ENCODE data around the gene SPTBN5. TPM values are rescaled to one million over a fixed set of nuclear protein-coding genes. Genes with fewer than 3 reads are reported as not detected.

SPTBN5 gene
- total RNA-seq, 4 donors from 2014 or later, result 1.3 to 3.3 (median 2.0) TPM

DNA sequence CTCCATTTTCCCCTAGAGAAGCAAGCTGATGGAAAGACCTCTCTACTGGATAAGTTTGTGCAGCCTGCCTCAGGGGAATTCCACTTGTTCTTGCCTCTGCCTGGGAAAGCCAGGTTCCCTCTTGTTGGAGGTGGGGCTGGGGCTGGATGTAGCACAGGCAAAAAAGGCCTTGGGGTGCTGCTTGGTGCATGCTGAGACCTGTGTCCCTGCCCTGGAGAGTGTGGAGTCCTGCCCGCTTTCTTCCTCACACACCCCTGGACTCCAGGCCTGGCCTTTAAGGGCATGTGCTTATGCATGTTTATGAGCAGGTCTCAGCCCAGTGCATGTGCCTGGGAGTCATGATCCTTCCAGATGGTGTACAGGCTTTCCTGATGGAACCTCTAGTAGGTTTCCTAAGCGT lies 89.5 kb downstream of the SPTBN5 start:
- no peak overlapping the region for H3K4me3 ChIP-seq (ENCODE audit: low read depth, poor library complexity, severe bottlenecking)
- TF ChIP-seq, protein P1, sequence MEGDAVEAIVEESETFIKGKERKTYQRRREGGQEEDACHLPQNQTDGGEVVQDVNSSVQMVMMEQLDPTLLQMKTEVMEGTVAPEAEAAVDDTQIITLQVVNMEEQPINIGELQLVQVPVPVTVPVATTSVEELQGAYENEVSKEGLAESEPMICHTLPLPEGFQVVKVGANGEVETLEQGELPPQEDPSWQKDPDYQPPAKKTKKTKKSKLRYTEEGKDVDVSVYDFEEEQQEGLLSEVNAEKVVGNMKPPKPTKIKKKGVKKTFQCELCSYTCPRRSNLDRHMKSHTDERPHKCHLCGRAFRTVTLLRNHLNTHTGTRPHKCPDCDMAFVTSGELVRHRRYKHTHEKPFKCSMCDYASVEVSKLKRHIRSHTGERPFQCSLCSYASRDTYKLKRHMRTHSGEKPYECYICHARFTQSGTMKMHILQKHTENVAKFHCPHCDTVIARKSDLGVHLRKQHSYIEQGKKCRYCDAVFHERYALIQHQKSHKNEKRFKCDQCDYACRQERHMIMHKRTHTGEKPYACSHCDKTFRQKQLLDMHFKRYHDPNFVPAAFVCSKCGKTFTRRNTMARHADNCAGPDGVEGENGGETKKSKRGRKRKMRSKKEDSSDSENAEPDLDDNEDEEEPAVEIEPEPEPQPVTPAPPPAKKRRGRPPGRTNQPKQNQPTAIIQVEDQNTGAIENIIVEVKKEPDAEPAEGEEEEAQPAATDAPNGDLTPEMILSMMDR (IDR thresholded peaks at IDR 0.05), result no peak
- no peak for TF ChIP-seq POLR2A (IDR thresholded peaks at IDR 0.05)
- intact Hi-C loops (cut with DNase I; ENCODE audit: low total_unique reads), result no loop called here
- 47 to 67% methylated on average over 2 of the region's 2 CpGs for WGBS, 2 donors
- DNase-seq (ENCODE audit: low spot score in 2 of 2), result peak in 1 of 2 donors; percentile 74

DNA sequence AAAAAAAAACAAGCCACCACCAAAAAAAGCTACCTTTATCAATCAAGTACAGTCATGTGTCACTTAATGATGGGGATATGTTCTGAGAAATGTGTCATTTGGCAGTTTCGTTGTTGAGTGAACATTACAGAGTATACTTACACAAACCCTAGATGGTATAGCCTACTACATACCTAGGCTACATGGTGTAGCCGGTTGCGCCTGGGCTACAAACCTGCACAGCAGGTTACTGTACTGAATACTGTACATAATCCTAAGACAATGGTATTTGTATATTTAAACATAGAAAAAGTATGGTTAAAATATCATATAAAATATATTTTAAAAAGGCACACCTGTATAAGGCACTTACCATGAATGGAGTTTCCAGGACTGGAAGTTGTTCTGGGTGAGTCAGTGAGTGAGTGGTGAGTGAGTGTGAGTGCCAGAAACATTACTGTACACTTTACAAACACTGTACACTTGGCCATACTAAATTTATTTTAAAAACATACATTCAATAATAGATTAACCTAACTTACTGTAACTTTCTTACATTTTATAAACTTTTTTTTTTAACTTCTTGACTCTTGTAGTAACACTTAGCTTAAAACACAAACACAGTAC lies 91.9 kb downstream of the SPTBN5 start:
- no peak for TF ChIP-seq POLR2A (IDR thresholded peaks at IDR 0.05)
- TF ChIP-seq, protein P1 (IDR thresholded peaks at IDR 0.05), result no peak
- no peak for DNase-seq (ENCODE audit: low spot score in 2 of 2)
- 67 to 69% methylated on average over 3 of the region's 3 CpGs for WGBS, 2 donors
- intact Hi-C loops (cut with DNase I; ENCODE audit: low total_unique reads), result no loop called here
- H3K4me3 ChIP-seq (ENCODE audit: low read depth, poor library complexity, severe bottlenecking), result no peak overlapping the region

DNA sequence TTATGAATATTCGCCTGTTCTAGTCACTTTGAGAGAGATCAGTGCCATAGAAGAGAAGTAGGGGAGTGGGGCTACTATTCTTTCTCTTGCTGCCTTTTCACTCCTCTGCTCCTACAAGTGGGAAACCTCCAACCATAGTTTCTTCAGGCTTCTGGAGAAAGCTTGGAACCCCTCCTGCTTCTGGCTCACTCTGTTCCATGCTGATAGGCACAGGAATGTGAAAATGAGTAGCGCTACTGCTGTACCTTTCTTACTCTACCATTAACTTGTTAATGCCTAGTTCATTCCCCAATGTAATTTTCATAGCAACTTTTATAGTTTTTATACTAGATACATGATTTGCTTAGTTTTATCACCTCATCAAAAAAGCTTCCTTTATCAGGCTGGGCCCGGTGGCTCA lies 92.7 kb downstream of the SPTBN5 start:
- intact Hi-C loops (cut with DNase I; ENCODE audit: low total_unique reads), result no loop called here
- DNase-seq (ENCODE audit: low spot score in 2 of 2), result no peak
- 69 to 77% methylated on average over 3 of the region's 3 CpGs for WGBS, 2 donors
- TF ChIP-seq, protein P1 (IDR thresholded peaks at IDR 0.05), result no peak
- no peak for TF ChIP-seq POLR2A (IDR thresholded peaks at IDR 0.05)
- no peak overlapping the region for H3K4me3 ChIP-seq (ENCODE audit: low read depth, poor library complexity, severe bottlenecking)

DNA sequence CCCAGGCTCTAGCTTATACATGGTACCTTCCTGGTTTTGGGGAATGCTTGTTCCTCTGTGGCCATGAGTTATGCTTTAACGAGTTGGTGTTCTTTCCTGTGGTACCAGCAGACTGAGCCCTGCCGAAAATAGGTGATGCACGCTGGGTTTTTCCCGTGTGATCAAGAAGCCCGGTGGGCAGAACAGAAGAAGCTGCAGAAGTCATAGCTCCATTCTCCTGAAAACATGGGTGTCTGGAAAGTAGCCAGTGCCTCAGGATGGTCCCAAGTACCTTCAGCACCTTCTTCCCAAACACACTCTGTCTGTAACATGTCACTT lies 94.4 kb downstream of the SPTBN5 start:
- TF ChIP-seq POLR2A (IDR thresholded peaks at IDR 0.05), result no peak
- TF ChIP-seq, protein P1 (IDR thresholded peaks at IDR 0.05), result no peak
- no peak overlapping the region for H3K4me3 ChIP-seq (ENCODE audit: low read depth, poor library complexity, severe bottlenecking)
- no peak for DNase-seq (ENCODE audit: low spot score in 2 of 2)
- intact Hi-C loops (cut with DNase I; ENCODE audit: low total_unique reads), result no loop called here
- 54 to 74% methylated on average over 5 of the region's 5 CpGs for WGBS, 2 donors

DNA sequence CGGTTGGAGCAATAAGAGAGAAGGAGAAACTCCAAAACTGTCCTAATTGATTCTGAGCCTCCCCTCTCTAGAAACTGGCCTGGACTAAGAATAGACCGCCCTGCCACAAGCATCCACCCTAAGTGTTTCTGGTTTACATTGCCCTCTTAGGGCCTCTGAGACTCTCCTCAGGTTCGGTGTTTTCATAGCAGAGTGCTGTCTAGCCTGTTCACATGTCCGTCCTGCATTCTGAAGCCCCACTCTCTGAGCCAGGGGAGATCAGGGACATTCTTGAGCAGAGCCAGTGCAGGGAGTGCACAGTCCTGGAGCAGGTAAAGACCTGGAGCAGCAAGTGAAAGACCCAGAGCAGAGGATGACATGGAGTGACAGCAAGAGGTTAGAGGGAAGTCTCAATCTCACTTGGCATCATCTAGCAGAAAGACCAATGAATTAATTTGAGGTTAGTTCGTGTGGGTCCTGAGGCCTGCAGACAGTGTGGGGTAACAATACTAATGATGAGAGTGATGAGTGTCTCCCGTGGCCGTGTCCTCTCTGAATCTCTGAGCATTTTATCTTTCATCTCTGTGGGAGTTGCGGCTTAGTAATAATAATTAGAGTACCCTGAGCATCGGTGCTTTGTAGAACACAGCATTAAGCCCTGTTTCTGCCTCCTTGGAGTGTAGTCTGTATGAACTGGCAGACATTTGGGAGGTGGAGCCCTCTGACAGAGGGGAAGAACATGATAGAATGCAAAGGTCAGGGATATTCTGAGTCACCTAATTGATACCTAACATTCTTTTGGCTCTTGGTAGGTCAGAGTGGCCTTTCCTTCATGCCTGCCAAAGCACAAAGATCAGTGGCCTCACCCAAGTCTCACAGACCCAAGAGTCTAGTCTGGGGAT lies 95.0 kb downstream of the SPTBN5 start:
- intact Hi-C loops (cut with DNase I; ENCODE audit: low total_unique reads), result no loop called here
- no peak overlapping the region for H3K4me3 ChIP-seq (ENCODE audit: low read depth, poor library complexity, severe bottlenecking)
- 64 to 66% methylated on average over 9 of the region's 9 CpGs for WGBS, 2 donors
- TF ChIP-seq, protein P1 (IDR thresholded peaks at IDR 0.05), result no peak
- no peak for TF ChIP-seq POLR2A (IDR thresholded peaks at IDR 0.05)
- no peak for DNase-seq (ENCODE audit: low spot score in 2 of 2)

Small RNAs within 50 kb of the gene (microRNA-seq; reads per million reads assigned to microRNA genes)
- gene MIR4310 (ENCODE audit: borderline number of aligned reads in 1 of 2, borderline replicate concordance in 2 of 2), result 0 reads per million in 2 donors

Other genes starting within 250 kb of the SPTBN5 start
- 10 to 100 TPM; 17.2 to 24.1 (median 20.7) TPM for gene MGA, start 233.6 kb downstream of the SPTBN5 start, total RNA-seq
- 10 to 100 TPM; 35.3 to 64.4 (median 47.7) TPM for gene MAPKBP1, start 119.6 kb downstream of the SPTBN5 start, total RNA-seq
- 10 to 100 TPM; 40.7 to 61.6 (median 47.1) TPM for gene JMJD7, start 66.0 kb downstream of the SPTBN5 start, total RNA-seq
- 10 to 100 TPM; 62.0 to 90.3 (median 86.5) TPM for gene PLA2G4B, start 55.2 kb downstream of the SPTBN5 start, total RNA-seq
- 10 to 100 TPM; 19.6 to 27.3 (median 23.3) TPM for gene EHD4, start 78.5 kb upstream of the SPTBN5 start, total RNA-seq
- gene PLA2G4E, start 127.0 kb upstream of the SPTBN5 start, total RNA-seq, result 10 to 100 TPM; 49.8 to 67.2 (median 51.5) TPM
- 10 to 100 TPM; 22.0 to 51.6 (median 29.2) TPM for gene PLA2G4D, start 200.5 kb upstream of the SPTBN5 start, total RNA-seq